ENCODE results near the gene EP400. TPM values are rescaled to one million over a fixed set of nuclear protein-coding genes. Genes with fewer than 3 reads are reported as not detected.

Gene EP400
- total RNA-seq, 1 donor from 2014 or later = 85.8 TPM

GRCh38 chr12:132129007-132129406, 179.3 kb downstream of the EP400 start:
- Mint-ChIP-seq H3K36me3 (ENCODE audit: unreplicated experiment) (peaks cover 52% of the 10 kb centered on the region), H3K27me3 (ENCODE audit: unreplicated experiment) (peaks cover 5% of the 10 kb centered on the region), H3K27ac (ENCODE audit: unreplicated experiment) (no peak overlapping the region), H3K4me3 (ENCODE audit: unreplicated experiment) (no peak overlapping the region), H3K9me3 (ENCODE audit: unreplicated experiment) (peaks cover 14% of the 10 kb centered on the region), H3K4me1 (ENCODE audit: low read depth, unreplicated experiment) (no peaks in the 10 kb centered on the region)
- no peak for TF ChIP-seq CTCF (IDR thresholded peaks at IDR 0.05; ENCODE audit: partially characterized antibody, unreplicated experiment)
- no peak for DNase-seq

DNA sequence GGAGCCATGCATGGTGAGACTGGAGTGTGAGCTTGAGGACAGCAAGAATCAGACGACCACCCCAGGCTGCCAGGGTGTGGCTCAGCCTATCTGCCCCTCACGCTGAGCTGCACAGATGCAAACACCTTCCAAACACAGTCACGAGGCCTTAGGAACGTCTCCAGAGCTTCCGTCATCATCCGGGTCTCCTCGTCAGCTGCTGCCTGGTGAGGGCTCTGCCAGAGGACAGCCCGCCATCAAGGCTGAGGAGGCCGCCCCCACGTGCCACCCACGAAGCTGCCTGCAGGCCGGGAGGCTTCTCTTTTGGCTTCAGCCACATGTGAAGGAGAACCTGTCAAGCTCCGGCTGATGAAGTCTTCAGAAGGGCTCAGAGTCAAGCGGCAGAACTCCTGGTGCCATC, 180.9 kb downstream of the EP400 start:
- H3K27ac Mint-ChIP-seq (ENCODE audit: unreplicated experiment) = no peak overlapping the region

More for the DNA sequence above, 180.9 kb downstream of the EP400 start:
- Mint-ChIP-seq H3K9me3 (ENCODE audit: unreplicated experiment) (peaks cover 14% of the 10 kb centered on the region), H3K4me1 (ENCODE audit: low read depth, unreplicated experiment) (no peaks in the 10 kb centered on the region), H3K27me3 (ENCODE audit: unreplicated experiment) (peaks cover 5% of the 10 kb centered on the region), H3K4me3 (ENCODE audit: unreplicated experiment) (no peak overlapping the region), H3K36me3 (ENCODE audit: unreplicated experiment) (peaks cover 46% of the 10 kb centered on the region)
- no peak for TF ChIP-seq CTCF (IDR thresholded peaks at IDR 0.05; ENCODE audit: partially characterized antibody, unreplicated experiment)
- no peak for DNase-seq

Other genes with a start within 250 kb of the EP400 start
- gene SFSWAP, start 238.9 kb upstream of the EP400 start, total RNA-seq (ENCODE audit: unreplicated experiment) = 81.2 TPM
- gene MMP17, start 121.5 kb upstream of the EP400 start, total RNA-seq (ENCODE audit: unreplicated experiment) = 65.8 TPM
- 168 TPM for gene ULK1, start 55.3 kb upstream of the EP400 start, total RNA-seq (ENCODE audit: unreplicated experiment)
- 28.1 TPM for gene PUS1, start 20.7 kb upstream of the EP400 start, total RNA-seq (ENCODE audit: unreplicated experiment)
- 24.9 TPM for gene DDX51, start 194.4 kb downstream of the EP400 start, total RNA-seq (ENCODE audit: unreplicated experiment)
- 17.8 TPM for gene NOC4L, start 194.5 kb downstream of the EP400 start, total RNA-seq (ENCODE audit: unreplicated experiment)